ENCODE measurements around the gene KCNJ1. TPM values are rescaled to one million over a fixed set of nuclear protein-coding genes. Genes with fewer than 3 reads are reported as not detected.

The KCNJ1 gene
- total RNA-seq, 1 donor, result not detected

GRCh38 chr11:128876133-128876650 lies 9.1 kb upstream of the KCNJ1 start:
- DNase-seq (ENCODE audit: low read depth), result no peak
- no peak overlapping the region for H3K4me3 ChIP-seq (ENCODE audit: low read depth, low read length)
- no peak for TF ChIP-seq CTCF (IDR thresholded peaks at IDR 0.05; ENCODE audit: insufficient read depth, low read length)

GRCh38 chr11:128874427-128874826 lies 7.3 kb upstream of the KCNJ1 start:
- TF ChIP-seq CTCF (IDR thresholded peaks at IDR 0.05; ENCODE audit: insufficient read depth, low read length), result no peak
- no peak for DNase-seq (ENCODE audit: low read depth)
- no peak overlapping the region for H3K4me3 ChIP-seq (ENCODE audit: low read depth, low read length)

GRCh38 chr11:128872594-128872993 lies 5.5 kb upstream of the KCNJ1 start:
- TF ChIP-seq CTCF (IDR thresholded peaks at IDR 0.05; ENCODE audit: insufficient read depth, low read length), result no peak
- H3K4me3 ChIP-seq (ENCODE audit: low read depth, low read length), result no peak overlapping the region
- no peak for DNase-seq (ENCODE audit: low read depth)

GRCh38 chr11:128872094-128872493 lies 5.0 kb upstream of the KCNJ1 start:
- H3K4me3 ChIP-seq (ENCODE audit: low read depth, low read length), result no peak overlapping the region
- TF ChIP-seq CTCF (IDR thresholded peaks at IDR 0.05; ENCODE audit: insufficient read depth, low read length), result no peak
- no peak for DNase-seq (ENCODE audit: low read depth)

DNA sequence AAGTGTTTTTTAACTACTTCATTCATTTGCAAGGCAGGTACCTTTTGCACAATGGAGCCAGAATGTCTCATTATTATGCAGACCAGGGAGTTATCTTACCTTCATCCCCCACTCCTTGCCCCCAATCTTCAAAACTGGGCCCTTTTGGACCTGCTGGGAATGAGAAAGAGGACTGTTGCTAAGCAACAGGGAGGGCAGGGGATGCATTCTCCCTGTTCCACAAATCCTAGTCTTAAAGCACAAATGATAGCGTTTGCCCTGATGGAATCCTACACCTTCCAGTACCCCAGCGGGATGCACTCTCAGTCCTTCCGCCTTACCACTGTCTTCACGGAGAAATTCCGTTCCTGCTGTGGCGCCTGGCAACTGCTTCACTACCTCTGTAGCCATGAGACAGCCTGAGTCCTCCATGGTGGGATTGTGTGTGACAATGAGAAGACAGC lies 4.1 kb upstream of the KCNJ1 start:
- DNase-seq (ENCODE audit: low read depth), result no peak
- TF ChIP-seq CTCF (IDR thresholded peaks at IDR 0.05; ENCODE audit: insufficient read depth, low read length), result no peak
- H3K4me3 ChIP-seq (ENCODE audit: low read depth, low read length), result no peak overlapping the region

- no peak for DNase-seq (ENCODE audit: low read depth)
- no peak for TF ChIP-seq CTCF (IDR thresholded peaks at IDR 0.05; ENCODE audit: insufficient read depth, low read length)
- no peak overlapping the region for H3K4me3 ChIP-seq (ENCODE audit: low read depth, low read length)
Observed at GRCh38 chr11:128868841-128869671, 2.0 kb upstream of the KCNJ1 start.
